Esophagus (tissue), 2 donors: ENCODE measurements around the gene HECTD2. TPM values are rescaled to one million over a fixed set of nuclear protein-coding genes. Genes with fewer than 3 reads are reported as not detected.

Source experiments
- H3K27ac ChIP-seq, 2 donors: one replicate each; pipeline ENCODE4 v1.5.1; 2013; ENCODE audit warnings: low read depth in 2 of 2, mild to moderate bottlenecking in 2 of 2, inconsistent platforms in 1 of 2, low read length in 1 of 2, moderate library complexity in 1 of 2
- H3K27me3 ChIP-seq, 2 donors: one replicate each; pipeline ENCODE4 v1.6.1; 2013; ENCODE audit warnings: low read length in 2 of 2, control low read depth in 1 of 2, mild to moderate bottlenecking in 1 of 2; ENCODE audit not compliant: insufficient read depth in 2 of 2, control insufficient read depth in 1 of 2
- H3K36me3 ChIP-seq, 2 donors: one replicate each; pipeline ENCODE4 v1.6.1; 2013; ENCODE audit warnings: low read length in 1 of 2; ENCODE audit not compliant: control insufficient read depth in 2 of 2, insufficient read depth in 2 of 2
- H3K4me1 ChIP-seq, 2 donors: one replicate each; pipeline ENCODE4 v1.6.1; 2013; ENCODE audit warnings: low read length in 1 of 2; ENCODE audit not compliant: control insufficient read depth in 2 of 2, insufficient read depth in 2 of 2
- H3K4me3 ChIP-seq, 2 donors: one replicate each; pipeline ENCODE4 v1.5.1; 2013; ENCODE audit warnings: low read length in 2 of 2, mild to moderate bottlenecking in 2 of 2, low read depth in 1 of 2, moderate library complexity in 1 of 2
- H3K9me3 ChIP-seq, 2 donors: one replicate each; pipeline ENCODE4 v1.6.1; 2013; ENCODE audit warnings: mild to moderate bottlenecking in 2 of 2, low read depth in 1 of 2, low read length in 1 of 2, moderate library complexity in 1 of 2; ENCODE audit not compliant: control insufficient read depth in 2 of 2, insufficient read depth in 1 of 2
- WGBS, 2 donors: extraction: QIAGEN DNeasy Blood & Tissue Kit; methylation state at CpG; one replicate each; pipeline ENCODE4 v1.1.7; 2013; 5-methylcytosine and 5-hydroxymethylcytosine counted together
- polyA plus RNA-seq, 2 donors: library from polyadenylated mRNA; stranded (reverse); fragments of 200-250 nt; gene quantifications; one replicate each; pipeline ENCODE4 v1.2.3, GENCODE V29; 2013
- donor health status: healthy with polysubstance abuse.
- donor health status: Bipolar disorder and iron deficiency.

HECTD2 gene
- polyA plus RNA-seq, 2 donors, result 2.9 to 4.8 TPM

DNA sequence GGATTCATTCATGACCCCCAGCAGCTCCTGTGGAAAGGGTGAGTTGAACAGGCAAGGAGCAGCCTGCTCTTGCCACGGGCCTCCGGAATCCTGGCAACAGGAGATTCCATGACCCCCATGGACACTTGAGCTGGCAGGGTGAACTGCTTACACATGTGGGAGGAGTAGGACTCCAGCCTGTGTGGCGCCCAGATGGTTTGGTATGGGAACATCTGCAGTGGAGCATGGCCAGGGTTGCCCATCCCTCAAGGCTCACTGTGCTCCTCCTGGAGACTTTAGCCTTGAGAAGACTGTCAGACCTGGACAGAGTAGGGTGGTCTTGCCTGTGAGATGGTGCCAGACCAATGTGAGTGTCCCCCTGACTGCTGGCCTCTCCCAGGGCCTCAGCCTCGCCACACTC lies 57.0 kb downstream of the HECTD2 start:
- Histone ChIP-seq H3K9me3 (peaks cover 0 to 5% of the 10 kb centered on the region in 2 donors), H3K4me1 (no peaks in the 10 kb centered on the region), H3K4me3 (no peak overlapping the region), H3K36me3 (peaks cover 0 to 15% of the 10 kb centered on the region in 2 donors), H3K27me3 (no peaks in the 10 kb centered on the region), H3K27ac (no peak overlapping the region)
- WGBS, 2 donors, result 96 to 99% methylated on average over 4 of the region's 4 CpGs

- no peak overlapping the region for H3K4me3 ChIP-seq
- H3K4me1 ChIP-seq, result no peaks in the 10 kb centered on the region
- WGBS, 2 donors, result 94 to 95% methylated on average over 1 of the region's 1 CpG
Measured at GRCh38 chr10:91471602-91472001, 61.5 kb downstream of the HECTD2 start.

DNA sequence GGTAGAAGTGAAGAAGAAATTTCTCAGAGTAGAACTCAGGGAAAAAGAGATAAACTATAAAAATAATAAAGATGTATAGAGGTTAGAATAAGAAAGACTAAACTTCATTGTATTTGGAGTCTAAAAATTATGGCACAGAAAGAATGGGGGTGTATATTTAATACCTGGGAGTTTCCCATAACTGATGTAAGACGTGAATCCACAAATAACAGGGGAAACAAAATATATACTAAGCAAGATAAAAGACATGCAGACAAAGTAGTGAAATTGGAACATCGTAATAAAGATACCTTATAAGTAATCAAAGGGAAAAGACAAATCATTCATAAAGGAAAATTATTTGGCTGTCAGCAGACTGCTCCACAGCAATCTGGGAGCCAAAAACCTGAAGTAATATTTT lies 62.8 kb downstream of the HECTD2 start:
- no peaks in the 10 kb centered on the region for H3K36me3 ChIP-seq
- H3K27me3 ChIP-seq, result no peaks in the 10 kb centered on the region
- no peak overlapping the region for H3K27ac ChIP-seq
- WGBS, 2 donors, result 93 to 95% methylated on average over 2 of the region's 2 CpGs
- H3K9me3 ChIP-seq, result peaks cover 0 to under 1% of the 10 kb centered on the region in 2 donors
- H3K4me1 ChIP-seq, result no peaks in the 10 kb centered on the region
- H3K4me3 ChIP-seq, result no peak overlapping the region

More at GRCh38 chr10:91471602-91472001, 61.5 kb downstream of the HECTD2 start:
- peaks cover 0 to 11% of the 10 kb centered on the region in 2 donors for H3K36me3 ChIP-seq
- H3K27me3 ChIP-seq, result no peaks in the 10 kb centered on the region
- H3K27ac ChIP-seq, result no peak overlapping the region
- peaks cover 0 to 5% of the 10 kb centered on the region in 2 donors for H3K9me3 ChIP-seq

GRCh38 chr10:91474009-91474408 lies 63.9 kb downstream of the HECTD2 start:
- Histone ChIP-seq H3K4me1 (no peaks in the 10 kb centered on the region), H3K9me3 (no peaks in the 10 kb centered on the region), H3K27me3 (no peaks in the 10 kb centered on the region), H3K36me3 (no peaks in the 10 kb centered on the region), H3K4me3 (no peak overlapping the region), H3K27ac (no peak overlapping the region)
- 84 to 93% methylated on average over 1 of the region's 1 CpG for WGBS, 2 donors

- Histone ChIP-seq H3K4me3 (no peak overlapping the region), H3K4me1 (no peaks in the 10 kb centered on the region), H3K27me3 (no peaks in the 10 kb centered on the region), H3K9me3 (no peaks in the 10 kb centered on the region), H3K27ac (no peak overlapping the region), H3K36me3 (no peaks in the 10 kb centered on the region)
- 92 to 95% methylated on average over 2 of the region's 2 CpGs for WGBS, 2 donors
Measured at GRCh38 chr10:91477236-91477635, 67.1 kb downstream of the HECTD2 start.

DNA sequence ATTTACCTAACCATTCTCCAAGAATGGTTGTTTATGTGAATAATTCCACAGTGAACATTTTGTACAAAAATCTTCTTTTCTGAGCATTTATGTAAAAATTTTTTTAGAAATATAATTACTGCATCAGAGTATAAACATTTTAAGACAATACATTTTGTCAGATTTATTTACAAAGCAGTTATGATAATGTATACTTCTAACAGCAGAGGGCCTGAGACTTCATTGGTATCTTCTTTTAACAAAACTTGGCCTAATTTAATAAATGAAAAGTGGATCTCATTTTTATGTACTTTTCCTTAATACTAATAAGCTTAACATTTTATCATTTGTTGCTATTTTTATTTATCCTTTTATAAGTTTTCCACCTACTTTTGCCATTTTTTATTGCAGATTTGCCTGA lies 69.4 kb downstream of the HECTD2 start:
- Histone ChIP-seq H3K27me3 (no peaks in the 10 kb centered on the region), H3K36me3 (no peaks in the 10 kb centered on the region), H3K4me1 (no peaks in the 10 kb centered on the region), H3K9me3 (no peaks in the 10 kb centered on the region), H3K27ac (no peak overlapping the region), H3K4me3 (no peak overlapping the region)

GRCh38 chr10:91487911-91488582 lies 77.9 kb downstream of the HECTD2 start:
- no peaks in the 10 kb centered on the region for H3K36me3 ChIP-seq
- H3K4me1 ChIP-seq, result no peaks in the 10 kb centered on the region
- no peaks in the 10 kb centered on the region for H3K27me3 ChIP-seq
- WGBS, 2 donors, result 86 to 89% methylated on average over 3 of the region's 3 CpGs
- no peak overlapping the region for H3K27ac ChIP-seq
- no peak overlapping the region for H3K4me3 ChIP-seq
- H3K9me3 ChIP-seq, result no peaks in the 10 kb centered on the region

- H3K9me3 ChIP-seq, result no peaks in the 10 kb centered on the region
- 25 to 27% methylated on average over 2 of the region's 2 CpGs for WGBS, 2 donors
- no peak overlapping the region for H3K4me3 ChIP-seq
Measured at GRCh38 chr10:91493313-91493712, 83.2 kb downstream of the HECTD2 start.

DNA sequence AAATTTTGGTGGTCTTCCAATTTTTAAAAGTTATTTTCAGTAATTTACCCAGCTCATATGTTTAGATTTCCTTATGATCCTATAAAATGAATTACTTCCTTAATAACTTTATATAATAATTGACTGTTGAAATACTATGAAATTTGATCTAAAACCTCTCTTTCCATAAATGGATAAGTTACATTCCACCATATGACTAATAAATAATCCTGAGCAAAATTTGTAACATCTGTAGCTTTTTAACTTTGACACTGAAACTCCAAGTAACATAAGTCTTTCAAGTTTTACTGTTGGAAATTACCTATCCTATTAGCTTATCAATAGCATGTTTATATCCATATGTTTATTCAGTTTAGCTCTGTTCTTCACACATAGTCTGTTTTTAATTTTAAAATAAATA lies 85.3 kb downstream of the HECTD2 start:
- no peak overlapping the region for H3K4me3 ChIP-seq
- no peaks in the 10 kb centered on the region for H3K9me3 ChIP-seq
- H3K36me3 ChIP-seq, result no peaks in the 10 kb centered on the region
- no peaks in the 10 kb centered on the region for H3K27me3 ChIP-seq
- no peaks in the 10 kb centered on the region for H3K4me1 ChIP-seq
- H3K27ac ChIP-seq, result no peak overlapping the region

More at GRCh38 chr10:91493313-91493712, 83.2 kb downstream of the HECTD2 start:
- no peaks in the 10 kb centered on the region for H3K36me3 ChIP-seq
- no peaks in the 10 kb centered on the region for H3K27me3 ChIP-seq
- H3K27ac ChIP-seq, result no peak overlapping the region
- no peaks in the 10 kb centered on the region for H3K4me1 ChIP-seq

DNA sequence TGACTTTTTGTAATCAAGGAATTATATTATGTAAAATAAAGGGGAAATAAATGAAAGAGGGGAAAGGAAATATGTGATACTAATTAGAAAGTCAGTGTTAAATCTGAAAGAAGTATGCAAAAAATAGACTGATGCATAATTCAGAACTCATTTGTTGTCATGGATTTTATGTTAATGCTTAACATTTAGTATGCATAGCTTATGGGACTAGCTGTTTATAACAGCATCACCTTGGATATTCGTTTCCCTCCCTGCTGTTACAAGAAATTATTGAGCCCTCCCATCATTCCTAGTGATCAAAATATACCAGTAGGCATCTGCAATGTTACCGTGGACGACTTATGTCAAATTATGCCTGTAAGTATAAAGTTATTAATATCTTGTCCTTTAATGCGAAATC lies 85.9 kb downstream of the HECTD2 start:
- H3K36me3 ChIP-seq, result no peaks in the 10 kb centered on the region
- no peaks in the 10 kb centered on the region for H3K4me1 ChIP-seq
- no peaks in the 10 kb centered on the region for H3K27me3 ChIP-seq
- H3K27ac ChIP-seq, result no peak overlapping the region
- no peaks in the 10 kb centered on the region for H3K9me3 ChIP-seq
- H3K4me3 ChIP-seq, result no peak overlapping the region
- WGBS, 2 donors, result 85 to 88% methylated on average over 4 of the region's 4 CpGs
